IPS DF 6.9 (cell line): ENCODE measurements around the gene PARP12.

Source experiments
- DNase-seq: peaks from one replicate; pipeline ENCODE4 v3.0.0-alpha.2; 2013; ENCODE audit warnings: low read depth, low spot score
- H3K27ac ChIP-seq: one replicate; pipeline ENCODE4 v1.5.1; 2013; ENCODE audit warnings: low read length, control low read depth
- H3K27me3 ChIP-seq: 2 replicates; pipeline ENCODE4 v1.6.1; 2013; ENCODE audit warnings: mild to moderate bottlenecking, low read length; ENCODE audit not compliant: control insufficient read depth, insufficient read depth
- H3K36me3 ChIP-seq: 2 replicates; pipeline ENCODE4 v1.6.1; 2013; ENCODE audit warnings: low read length; ENCODE audit not compliant: control insufficient read depth, insufficient read depth
- H3K4me1 ChIP-seq: 2 replicates; pipeline ENCODE4 v1.6.1; 2013; ENCODE audit warnings: low read length; ENCODE audit not compliant: control insufficient read depth, insufficient read depth
- H3K4me3 ChIP-seq: 2 replicates; pipeline ENCODE4 v1.5.1; 2013; ENCODE audit warnings: mild to moderate bottlenecking, low read length
- H3K9me3 ChIP-seq: 2 replicates; pipeline ENCODE4 v1.6.1; 2013; ENCODE audit warnings: low read length, inconsistent platforms; ENCODE audit not compliant: control insufficient read depth, insufficient read depth
- WGBS: extraction: QIAGEN DNeasy Blood & Tissue Kit; methylation state at CpG from one replicate; pipeline ENCODE4 v1.1.7; 2013; ENCODE audit warnings: mixed read lengths, missing lambda C conversion rate; ENCODE audit not compliant: insufficient read length, insufficient coverage; 5-methylcytosine and 5-hydroxymethylcytosine counted together

Gene PARP12

GRCh38 chr7:139984642-139985539 is 77.9 kb downstream of the PARP12 start:
- WGBS = no CpG with 5 or more reads among the region's 8 CpGs
- Histone ChIP-seq H3K36me3 (no peaks in the 10 kb centered on the region; the same call in 1 of the 2 replicates), H3K4me1 (peaks cover 1% of the 10 kb centered on the region; the same call in 1 of the 2 replicates), H3K9me3 (no peaks in the 10 kb centered on the region), H3K4me3 (no peak overlapping the region), H3K27me3 (no peaks in the 10 kb centered on the region), H3K27ac (no peak overlapping the region)
- DNase-seq = no peak

GRCh38 chr7:139982927-139983920 is 79.5 kb downstream of the PARP12 start:
- H3K4me1 ChIP-seq = no peaks in the 10 kb centered on the region; the same call in 1 of the 2 replicates
- no peak for DNase-seq
- no peak overlapping the region for H3K4me3 ChIP-seq
- H3K9me3 ChIP-seq = no peaks in the 10 kb centered on the region
- no CpG with 5 or more reads among the region's 9 CpGs for WGBS
- H3K27me3 ChIP-seq = no peaks in the 10 kb centered on the region
- H3K36me3 ChIP-seq = no peaks in the 10 kb centered on the region; the same call in 1 of the 2 replicates
- H3K27ac ChIP-seq = no peak overlapping the region

- H3K27me3 ChIP-seq = no peaks in the 10 kb centered on the region
- H3K27ac ChIP-seq = no peak overlapping the region
- H3K4me1 ChIP-seq = no peaks in the 10 kb centered on the region; the same call in 1 of the 2 replicates
- WGBS = no CpG with 5 or more reads among the region's 5 CpGs
- H3K4me3 ChIP-seq = no peak overlapping the region
- H3K36me3 ChIP-seq = no peaks in the 10 kb centered on the region
- DNase-seq = no peak
- H3K9me3 ChIP-seq = no peaks in the 10 kb centered on the region
Observed at GRCh38 chr7:139981511-139981895, 81.2 kb downstream of the PARP12 start.

GRCh38 chr7:139976838-139977656 is 85.7 kb downstream of the PARP12 start:
- WGBS = no CpG with 5 or more reads among the region's 17 CpGs
- Histone ChIP-seq H3K27ac (no peak overlapping the region), H3K9me3 (no peaks in the 10 kb centered on the region), H3K4me3 (no peak overlapping the region), H3K4me1 (peaks cover 5% of the 10 kb centered on the region), H3K36me3 (no peaks in the 10 kb centered on the region), H3K27me3 (no peaks in the 10 kb centered on the region)
- DNase-seq = no peak

GRCh38 chr7:139976055-139976837 is 86.5 kb downstream of the PARP12 start:
- no CpG with 5 or more reads among the region's 11 CpGs for WGBS
- Histone ChIP-seq H3K9me3 (no peaks in the 10 kb centered on the region), H3K36me3 (no peaks in the 10 kb centered on the region), H3K4me1 (peaks cover 10% of the 10 kb centered on the region), H3K27me3 (no peaks in the 10 kb centered on the region), H3K27ac (no peak overlapping the region), H3K4me3 (no peak overlapping the region)
- no peak for DNase-seq

- no peaks in the 10 kb centered on the region for H3K9me3 ChIP-seq
- H3K4me1 ChIP-seq = peaks cover 13% of the 10 kb centered on the region
- H3K4me3 ChIP-seq = no peak overlapping the region
- WGBS = no CpG with 5 or more reads among the region's 13 CpGs
- H3K36me3 ChIP-seq = no peaks in the 10 kb centered on the region
- no peaks in the 10 kb centered on the region for H3K27me3 ChIP-seq
- no peak overlapping the region for H3K27ac ChIP-seq
- no peak for DNase-seq
Observed at GRCh38 chr7:139974179-139974811, 88.5 kb downstream of the PARP12 start.
